Measurements from ENCODE around the gene ZNF346. TPM values are rescaled to one million over a fixed set of nuclear protein-coding genes. Genes with fewer than 3 reads are reported as not detected.

ZNF346 gene
- total and polyA plus RNA-seq, 12 donors = 4.8 to 11.0 (median 7.9) TPM

GRCh38 chr5:177128551-177128981 is 106.1 kb downstream of the ZNF346 start:
- no peaks in the 10 kb centered on the region for H3K36me3 ChIP-seq
- no peak for TF ChIP-seq CTCF (IDR thresholded peaks at IDR 0.05)
- intact Hi-C loops (cut with DNase I) = loop anchor here in 1 of 10 donors (10.0 kb wide), 1 partner anchor 106 kb away; no protein-coding TSS in a partner anchor
- WGBS, 2 donors = 70 to 74% methylated on average over 4 of the region's 4 CpGs
- DNase-seq (no peak), ATAC-seq (no peak)
- peak overlapping the region in 4 of 10 donors; percentile 10 to 58 (median 38) for H3K27ac ChIP-seq
- H3K4me3 ChIP-seq = no peak overlapping the region
- peaks cover 0 to 32% (median 5%) of the 10 kb centered on the region in 9 donors for H3K4me1 ChIP-seq
- no peaks in the 10 kb centered on the region for H3K27me3 ChIP-seq
- H3K9me3 ChIP-seq = no peaks in the 10 kb centered on the region

GRCh38 chr5:177130211-177131018 is 107.9 kb downstream of the ZNF346 start:
- DNase-seq (no peak), ATAC-seq (no peak)
- H3K27ac ChIP-seq = no peak overlapping the region
- no peak for TF ChIP-seq CTCF (IDR thresholded peaks at IDR 0.05)
- H3K4me3 ChIP-seq = no peak overlapping the region
- H3K36me3 ChIP-seq = peaks cover 0 to 5% (median 3%) of the 10 kb centered on the region in 9 donors
- no peaks in the 10 kb centered on the region for H3K9me3 ChIP-seq
- intact Hi-C loops (cut with DNase I) = loop anchor here in 1 of 10 donors (5.0 kb wide), 1 partner anchor 222 kb away; the partner anchor contains the start of gene LMAN2
- H3K27me3 ChIP-seq = no peaks in the 10 kb centered on the region
- H3K4me1 ChIP-seq = peaks cover 8 to 42% (median 17%) of the 10 kb centered on the region in 9 donors
- WGBS, 2 donors = 68 to 74% methylated on average over 5 of the region's 5 CpGs

Other genes starting within 250 kb of the ZNF346 start
- gene UNC5A, start 212.1 kb upstream of the ZNF346 start, total RNA-seq = under 1 TPM in 4 of 10 donors, not detected in 6; 0.06 to 0.35 (median 0.09) TPM
- gene UNC5A, start 212.1 kb upstream of the ZNF346 start, polyA plus RNA-seq = under 1 TPM in 1 of 2 donors, not detected in 1; 0.01 TPM
- 10 to 100 TPM in 1 of 10 donors, 1 to 10 TPM in 7, under 1 TPM in 2; 0.68 to 18.7 (median 2.9) TPM for gene HK3, start 123.3 kb upstream of the ZNF346 start, total RNA-seq
- 10 to 100 TPM in 1 of 2 donors, 1 to 10 TPM in 1; 4.5 to 17.2 TPM for gene HK3, start 123.3 kb upstream of the ZNF346 start, polyA plus RNA-seq
- gene UIMC1, start 15.9 kb upstream of the ZNF346 start, total RNA-seq = 10 to 100 TPM; 25.2 to 45.5 (median 36.8) TPM
- gene UIMC1, start 15.9 kb upstream of the ZNF346 start, polyA plus RNA-seq = 10 to 100 TPM; 24.0 to 25.0 TPM
- 1 to 10 TPM in 2 of 10 donors, under 1 TPM in 7, not detected in 1; 0.25 to 2.7 (median 0.37) TPM for gene FGFR4, start 64.2 kb downstream of the ZNF346 start, total RNA-seq
- 1 to 10 TPM; 1.4 to 2.4 TPM for gene FGFR4, start 64.2 kb downstream of the ZNF346 start, polyA plus RNA-seq
- gene NSD1, start 111.1 kb downstream of the ZNF346 start, total RNA-seq = 10 to 100 TPM; 34.4 to 62.9 (median 47.2) TPM
- gene NSD1, start 111.1 kb downstream of the ZNF346 start, polyA plus RNA-seq = 10 to 100 TPM in 1 of 2 donors, 1 to 10 TPM in 1; 5.6 to 10.0 TPM